HG03565 (cell line): Measurements from ENCODE around the gene NSG1.
"Not testable (repeated sequence)": the region's sequence is repeated elsewhere in the genome, so short reads cannot be mapped to it uniquely, and the experiment has no call there.

Experiments
- ATAC-seq: cut with Tn5 transposase; IDR thresholded peaks from one replicate; pipeline ENCODE4 v1.9.1; 2021; ENCODE audit warnings: mild to moderate bottlenecking, moderate library complexity; ENCODE audit not compliant: unreplicated experiment

The NSG1 gene

GRCh38 chr4:4465238-4465637, 78.3 kb downstream of the NSG1 start:
- not testable (repeated sequence) for ATAC-seq
